AML-193 (cell line): ENCODE data around the gene YWHAB.
A peak's percentile ranks its signal among the peaks of the same experiment; 100 is the strongest.

Source experiments
- DNase-seq, 2 experiments: peaks; one replicate each; lab custom pipeline; 2025; lab: John Stamatoyannopoulos, UW

The YWHAB gene

GRCh38 chr20:44911264-44911921 is 25.9 kb downstream of the YWHAB start:
- DNase-seq, result peak; percentile 4 to 25

GRCh38 chr20:44912189-44912588 is 26.7 kb downstream of the YWHAB start:
- DNase-seq, result no peak

GRCh38 chr20:44914924-44915323 is 29.4 kb downstream of the YWHAB start:
- peak; percentile 12 to 45 for DNase-seq

DNA sequence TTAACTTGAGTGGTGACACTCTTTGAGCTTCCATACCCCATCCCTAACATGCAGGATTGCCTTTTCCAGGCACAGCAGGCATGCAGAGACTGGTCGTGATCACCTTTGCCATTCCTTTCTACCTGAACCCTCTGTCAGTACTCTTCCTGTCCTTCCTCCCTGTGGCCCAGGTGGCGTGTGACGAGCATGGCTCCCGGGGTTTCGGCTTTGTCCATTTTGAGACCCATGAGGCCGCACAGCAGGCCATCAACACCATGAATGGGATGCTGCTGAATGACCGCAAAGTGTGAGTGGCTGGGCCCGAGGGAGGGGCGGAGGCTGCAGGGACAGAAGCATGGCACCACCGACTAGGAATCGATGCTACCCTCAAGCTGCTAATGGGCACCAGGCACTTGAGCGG is 31.1 kb downstream of the YWHAB start:
- DNase-seq, result no peak

DNA sequence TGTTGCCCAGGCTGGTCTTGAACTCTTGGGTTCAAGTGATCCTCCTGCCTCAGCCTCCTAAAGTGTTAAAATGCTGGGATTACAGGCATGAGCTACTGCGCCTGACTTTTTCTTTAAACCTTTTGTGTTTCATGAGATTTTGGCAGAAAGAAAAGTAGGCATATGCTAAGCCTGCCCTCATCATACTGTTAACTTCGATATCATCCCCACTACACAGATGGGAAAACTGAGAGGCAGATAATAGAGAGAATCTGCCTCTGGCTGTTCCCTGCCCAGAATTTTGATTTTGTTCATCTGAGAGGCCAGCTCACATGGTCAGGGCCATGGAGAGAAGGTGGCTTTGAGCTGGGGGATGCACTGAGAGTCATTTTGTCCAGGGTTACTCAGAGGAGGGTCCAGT is 31.9 kb downstream of the YWHAB start:
- no peak for DNase-seq

- DNase-seq, result no peak
These were observed 32.8 kb downstream of the YWHAB start for GRCh38 chr20:44918342-44918741.

DNA sequence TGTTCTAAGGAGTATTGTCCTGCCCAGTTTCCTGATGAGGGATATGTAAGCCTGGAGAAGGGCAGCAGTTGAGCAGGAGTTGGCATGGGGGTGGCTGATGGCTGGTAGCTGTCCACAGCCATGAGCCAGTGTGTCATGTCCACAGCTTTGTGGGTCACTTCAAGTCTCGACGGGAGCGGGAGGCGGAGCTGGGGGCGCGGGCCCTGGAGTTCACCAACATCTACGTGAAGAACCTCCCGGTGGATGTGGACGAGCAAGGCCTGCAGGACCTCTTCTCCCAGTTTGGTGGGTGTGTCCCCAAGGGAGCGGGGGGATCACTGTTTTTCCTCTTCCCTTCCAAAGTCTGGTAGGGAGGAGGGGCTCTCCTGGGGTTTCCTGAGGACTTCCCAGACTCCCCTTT is 33.3 kb downstream of the YWHAB start:
- DNase-seq, result no peak

- DNase-seq, result no peak
These were observed 35.9 kb downstream of the YWHAB start for GRCh38 chr20:44921447-44921846.

GRCh38 chr20:44924541-44924940 is 39.0 kb downstream of the YWHAB start:
- no peak for DNase-seq

- DNase-seq, result no peak
These were observed 43.1 kb downstream of the YWHAB start for GRCh38 chr20:44928595-44928994.

GRCh38 chr20:44930517-44931168 is 45.1 kb downstream of the YWHAB start:
- DNase-seq, result no peak

- no peak for DNase-seq
These were observed 46.4 kb downstream of the YWHAB start for GRCh38 chr20:44931911-44932310.

DNA sequence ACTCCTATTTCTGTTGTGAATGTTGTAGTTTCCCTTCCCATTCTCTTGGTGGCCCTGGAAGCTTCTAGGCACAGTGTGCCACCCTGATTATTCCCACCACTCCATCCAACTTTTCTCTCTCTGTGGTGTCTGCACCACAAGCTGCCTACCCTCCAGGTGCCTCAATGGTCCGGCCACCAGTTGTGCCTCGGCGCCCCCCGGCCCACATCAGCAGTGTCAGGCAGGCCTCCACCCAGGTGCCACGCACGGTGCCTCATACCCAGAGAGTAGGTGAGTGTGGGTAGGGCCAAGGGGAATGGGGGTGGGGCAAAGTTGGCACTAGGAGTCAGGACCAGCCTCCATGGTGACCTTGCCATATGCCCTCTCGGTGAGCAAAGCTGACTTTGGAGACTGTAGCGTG is 47.4 kb downstream of the YWHAB start:
- DNase-seq, result no peak

DNA sequence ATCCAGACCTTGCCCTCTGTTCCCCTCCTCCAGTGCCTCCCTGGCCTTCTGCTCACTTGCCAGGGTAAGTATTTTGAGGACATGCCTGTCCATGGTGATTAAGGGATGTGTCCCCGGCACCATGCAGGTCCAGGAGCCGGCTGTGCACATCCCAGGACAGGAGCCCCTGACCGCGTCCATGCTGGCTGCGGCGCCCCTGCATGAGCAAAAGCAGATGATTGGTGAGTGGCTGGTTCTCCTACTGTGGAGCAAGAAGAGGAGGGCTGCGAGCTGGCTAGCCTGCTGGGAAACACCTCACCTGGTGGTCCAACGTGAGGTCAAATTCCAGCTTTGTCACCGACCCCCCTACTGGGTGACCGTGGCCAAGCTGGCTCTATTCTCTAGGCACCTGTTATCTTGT is 51.0 kb downstream of the YWHAB start:
- DNase-seq, result no peak

GRCh38 chr20:44938637-44939036 is 53.1 kb downstream of the YWHAB start:
- DNase-seq, result no peak

GRCh38 chr20:44941120-44941691 is 55.7 kb downstream of the YWHAB start:
- no peak for DNase-seq

- no peak for DNase-seq
These were observed 56.9 kb downstream of the YWHAB start for GRCh38 chr20:44942264-44942973.

GRCh38 chr20:44943828-44944227 is 58.3 kb downstream of the YWHAB start:
- no peak for DNase-seq

DNA sequence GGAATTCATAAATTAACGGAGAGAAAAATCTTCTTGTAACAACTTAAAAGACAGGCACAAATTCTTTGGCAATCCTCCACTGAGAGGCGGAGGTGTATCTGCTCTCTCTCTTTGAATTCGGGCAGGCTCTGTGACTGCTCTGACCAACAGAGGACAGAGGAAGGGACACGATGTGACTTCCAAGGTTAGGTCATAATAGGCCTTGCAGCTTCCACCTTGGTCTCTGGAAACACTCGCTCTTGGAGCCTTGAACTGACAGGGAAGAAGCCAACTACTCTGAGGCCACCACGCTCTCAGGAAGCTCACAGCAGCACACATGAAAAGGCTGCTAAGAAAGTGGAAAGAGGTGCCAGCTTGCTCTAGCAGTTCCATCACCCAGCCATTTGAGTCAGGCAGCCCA is 59.8 kb downstream of the YWHAB start:
- no peak for DNase-seq

- DNase-seq, result no peak
These were observed 60.9 kb downstream of the YWHAB start for GRCh38 chr20:44946271-44946852.

DNA sequence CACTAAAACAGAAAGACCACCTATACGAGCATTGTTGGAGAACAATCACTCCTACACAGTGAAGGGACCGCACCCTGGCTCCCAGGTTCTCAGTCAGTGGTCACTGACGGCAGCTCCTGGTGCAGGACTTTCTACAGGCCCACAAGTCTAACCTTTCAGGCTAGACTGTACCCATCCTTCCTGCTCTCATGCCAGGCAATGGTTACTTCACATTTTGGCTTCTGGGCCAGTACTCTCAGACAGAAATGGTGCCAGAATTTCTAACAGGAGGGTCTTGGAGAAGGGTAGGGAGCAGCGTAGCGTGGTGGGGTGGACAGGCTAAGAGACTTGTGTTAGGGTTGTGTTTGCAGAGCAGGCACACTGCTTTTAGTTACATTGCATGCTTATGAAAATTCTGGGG is 62.6 kb downstream of the YWHAB start:
- DNase-seq, result no peak

- no peak for DNase-seq
These were observed 63.0 kb downstream of the YWHAB start for GRCh38 chr20:44948513-44948912.

GRCh38 chr20:44950368-44950767 is 64.9 kb downstream of the YWHAB start:
- no peak for DNase-seq
